ENCODE measurements around the gene SYPL2. TPM values are rescaled to one million over a fixed set of nuclear protein-coding genes. Genes with fewer than 3 reads are reported as not detected.

Gene SYPL2
- total and polyA plus RNA-seq, 2 of the 8 experiments (the other 6 are each of a cell fraction or from before 2014, with no cell fraction given) = 1.5 TPM

DNA sequence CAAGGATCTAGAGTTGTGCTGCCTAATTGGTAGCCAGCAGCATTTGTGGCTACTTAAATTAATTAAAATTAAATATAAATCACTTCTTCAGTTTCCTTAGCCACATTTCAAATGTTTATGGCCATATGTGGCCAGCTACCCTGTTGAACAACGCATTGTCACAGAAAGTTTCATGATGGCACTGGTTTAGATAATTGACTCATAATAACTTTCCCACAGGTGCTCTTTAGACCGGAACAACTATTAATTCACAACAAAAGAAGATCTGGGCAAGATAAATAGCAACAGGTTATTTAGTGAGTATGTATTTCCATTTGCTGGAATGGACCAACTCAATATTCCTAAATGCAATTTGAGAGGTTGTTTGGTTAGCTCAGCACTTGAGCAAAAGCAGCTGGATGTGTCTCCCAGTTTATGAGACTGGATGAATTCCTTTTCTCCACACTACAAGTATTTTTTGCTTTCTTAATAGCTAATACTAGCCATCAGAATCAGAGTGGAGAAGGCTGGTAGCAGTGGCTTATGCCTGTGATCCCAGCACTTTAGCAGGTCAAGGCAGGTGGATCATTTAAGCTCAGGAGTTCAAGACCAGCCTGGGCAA lies 46.9 kb downstream of the SYPL2 start:
- Histone ChIP-seq H2BK120ac (replicated peaks; ENCODE audit: low read depth, low read length) (no peak overlapping the region), H2BK5ac (ENCODE audit: low read depth, low read length) (no peak overlapping the region), H3K4ac (replicated peaks; ENCODE audit: insufficient read length, low read depth, low read length) (no peak overlapping the region), H3K79me2 (ENCODE audit: control insufficient read depth in 1 of 2, insufficient read depth in 2 of 2, low read length in 2 of 2) (no peaks in the 10 kb centered on the region), H3K23me2 (ENCODE audit: low read depth, low read length) (peaks cover 10% of the 10 kb centered on the region), H3K79me1 (ENCODE audit: low read depth, low read length) (no peaks in the 10 kb centered on the region), H2AK5ac (ENCODE audit: low read depth, low read length) (no peak overlapping the region), H2BK20ac (ENCODE audit: low read length) (no peak overlapping the region), H3K27ac (ENCODE audit: low read depth, low read length) (no peak overlapping the region), H4K5ac (ENCODE audit: insufficient read length, low read depth, low read length) (no peak overlapping the region), H3K23ac (ENCODE audit: insufficient read length) (no peak overlapping the region), H2BK12ac (ENCODE audit: low read depth, low read length) (no peak overlapping the region), H3K9me3 (ENCODE audit: insufficient read depth in 2 of 2, low read depth in 1 of 2, low read length in 1 of 2) (no peaks in the 10 kb centered on the region), H3K27me3 (replicated peaks in 1 of 4; ENCODE audit: control insufficient read depth in 3 of 4, extremely low read depth in 1 of 4, insufficient read depth in 3 of 4, low read length in 3 of 4) (peaks cover 0 to 23% (median 15%) of the 10 kb centered on the region in 4 experiments; a peak in 6 of 7 replicates), H3K4me1 (replicated peaks in 1 of 4; ENCODE audit: control insufficient read depth in 3 of 4, insufficient read depth in 4 of 4, low read length in 3 of 4) (peaks cover 0 to 7% (median 3%) of the 10 kb centered on the region in 4 experiments; a peak in 1 of 7 replicates), H3K9ac (replicated peaks in 1 of 4; ENCODE audit: extremely low read depth in 1 of 4, low read depth in 3 of 4, low read length in 3 of 4) (no peak overlapping the region), H3K4me2 (ENCODE audit: insufficient read depth in 1 of 2, low read depth in 2 of 2, low read length in 2 of 2) (no peak overlapping the region), H3K18ac (ENCODE audit: extremely low read depth, low read length) (no peak overlapping the region), H4K8ac (ENCODE audit: extremely low read depth, insufficient read depth, low read length) (no peak overlapping the region), H3K4me3 (ENCODE audit: extremely low read depth in 1 of 4, insufficient read depth in 2 of 4, low read depth in 3 of 4, low read length in 4 of 4) (no peak overlapping the region), H3K36me3 (ENCODE audit: control insufficient read depth in 2 of 4, insufficient read depth in 4 of 4, low read length in 3 of 4) (no peaks in the 10 kb centered on the region), H3K56ac (replicated peaks; ENCODE audit: insufficient read length, low read depth, low read length) (no peak overlapping the region), H2AFZ (ENCODE audit: low read length) (no peak overlapping the region), H4K20me1 (replicated peaks in 1 of 2; ENCODE audit: control insufficient read depth in 1 of 2, insufficient read depth in 2 of 2, low read length in 2 of 2) (peaks cover 0 to 5% of the 10 kb centered on the region in 2 experiments), H3K14ac (ENCODE audit: insufficient read length) (no peak overlapping the region), H2BK15ac (ENCODE audit: low read length) (no peak overlapping the region), H4K91ac (replicated peaks; ENCODE audit: insufficient read length, low read length) (no peak overlapping the region)
- no peak for DNase-seq (ENCODE audit: low read depth in 1 of 2, low spot score in 2 of 2)
- FAIRE-seq = no peak
- CTCF ChIA-PET (ENCODE audit: partially characterized antibody) = interaction anchor here (24.3 to 43.7 kb wide), 2 partner anchors 17 to 21 kb away, joined by 666 to 1755 read pairs; partner anchors contain the start of genes ATXN7L2, CYB561D1 and GPR61
- POLR2A ChIA-PET (ENCODE audit: partially characterized antibody) = interaction anchor here (1.2 kb wide), 1 partner anchor 9 kb away, joined by 3 read pairs; no protein-coding TSS in a partner anchor
- TF ChIP-seq ASH2L (IDR thresholded peaks at IDR 0.05; ENCODE audit: low read length) = no peak
- no peak for TF ChIP-seq HDAC6 (IDR thresholded peaks at IDR 0.05; ENCODE audit: low read depth, low read length)
- no peak for TF ChIP-seq EGR1 (IDR thresholded peaks at IDR 0.05; ENCODE audit: borderline replicate concordance, low read depth, low read length)
- no peak for TF ChIP-seq GTF2F1 (IDR thresholded peaks at IDR 0.05; ENCODE audit: borderline replicate concordance, low read depth, low read length)
- no peak for TF ChIP-seq CBX8 (IDR thresholded peaks at IDR 0.05; ENCODE audit: borderline replicate concordance, low read depth, low read length)
- 94% methylated on average over 2 of the region's 2 CpGs; no CpG with 5 or more reads in 1 of the 2 experiments for WGBS, 2 experiments (ENCODE audit: extremely low coverage in 1 of 2, insufficient coverage in 1 of 2, insufficient read length in 1 of 2, insufficient replicate concordance in 2 of 2, low coverage in 1 of 2, low lambda C conversion rate in 2 of 2, missing lambda C conversion rate in 1 of 2)
